ENCODE data around the gene TENT4A.

Gene TENT4A

GRCh38 chr5:6715758-6716628 is 2.8 kb downstream of the TENT4A start:
- Histone ChIP-seq H3K18ac (ENCODE audit: low read depth in 1 of 2, low read length in 2 of 2) (no peak overlapping the region), H2AFZ (ENCODE audit: low read depth, low read length) (no peak overlapping the region), H3K79me1 (replicated peaks; ENCODE audit: low read length, poor library complexity, severe bottlenecking) (peaks cover 2% of the 10 kb centered on the region), H3K14ac (ENCODE audit: low read length in 2 of 2) (peak overlapping the region in 1 of 2 experiments; percentile 77), H2BK5ac (ENCODE audit: low read depth, low read length, poor library complexity, severe bottlenecking) (no peak overlapping the region), H3K4ac (ENCODE audit: low read depth in 1 of 2, low read length in 2 of 2) (no peak overlapping the region), H3K36me3 (ENCODE audit: control insufficient read depth in 1 of 2, insufficient read depth in 2 of 2, low read depth in 1 of 2, low read length in 2 of 2) (peaks cover 0 to 23% of the 10 kb centered on the region in 2 experiments), H3K4me2 (ENCODE audit: low read length, poor library complexity, severe bottlenecking) (peak overlapping the region; percentile 6), H4K8ac (ENCODE audit: low read length) (no peak overlapping the region), H3K27ac (ENCODE audit: low read length, poor library complexity, severe bottlenecking) (no peak overlapping the region), H3K4me3 (ENCODE audit: insufficient read depth in 1 of 2, low read depth in 1 of 2, low read length in 2 of 2) (peak overlapping the region in 1 of 2 experiments; percentile 88), H2AK5ac (ENCODE audit: low read length, severe bottlenecking) (no peak overlapping the region), H4K91ac (ENCODE audit: low read length) (no peak overlapping the region), H3K27me3 (ENCODE audit: control insufficient read depth in 1 of 2, insufficient read depth in 1 of 2, low read length in 2 of 2) (no peaks in the 10 kb centered on the region), H2BK12ac (ENCODE audit: low read length in 2 of 2) (no peak overlapping the region), H3K23ac (ENCODE audit: low read length in 2 of 2) (peak overlapping the region in 1 of 2 experiments; percentile 75), H3K9me3 (ENCODE audit: control insufficient read depth, low read length) (no peaks in the 10 kb centered on the region), H2BK120ac (ENCODE audit: low read depth, low read length) (no peak overlapping the region), H3K9ac (ENCODE audit: low read length) (peak overlapping the region; percentile 88), H3K4me1 (ENCODE audit: control insufficient read depth, insufficient read depth, low read depth, low read length) (peaks cover 32% of the 10 kb centered on the region), H2BK15ac (ENCODE audit: low read depth, poor library complexity, severe bottlenecking) (no peak overlapping the region)
- WGBS: 80% methylated on average over 17 of the region's 17 CpGs
- DNase-seq: no peak

- Histone ChIP-seq H3K18ac (ENCODE audit: low read depth in 1 of 2, low read length in 2 of 2) (no peak overlapping the region), H3K4me2 (ENCODE audit: low read length, poor library complexity, severe bottlenecking) (no peak overlapping the region), H3K9me3 (ENCODE audit: control insufficient read depth, low read length) (no peaks in the 10 kb centered on the region), H3K9ac (ENCODE audit: low read length) (no peak overlapping the region), H3K4ac (ENCODE audit: low read depth in 1 of 2, low read length in 2 of 2) (no peak overlapping the region), H3K79me1 (replicated peaks; ENCODE audit: low read length, poor library complexity, severe bottlenecking) (peaks cover 2% of the 10 kb centered on the region), H2BK12ac (ENCODE audit: low read length in 2 of 2) (no peak overlapping the region), H3K23ac (ENCODE audit: low read length in 2 of 2) (peak overlapping the region in 1 of 2 experiments; percentile 16), H3K4me3 (ENCODE audit: insufficient read depth in 1 of 2, low read depth in 1 of 2, low read length in 2 of 2) (peak overlapping the region in 1 of 2 experiments; percentile 88), H2AK5ac (ENCODE audit: low read length, severe bottlenecking) (no peak overlapping the region), H3K4me1 (ENCODE audit: control insufficient read depth, insufficient read depth, low read depth, low read length) (peaks cover 32% of the 10 kb centered on the region), H3K36me3 (ENCODE audit: control insufficient read depth in 1 of 2, insufficient read depth in 2 of 2, low read depth in 1 of 2, low read length in 2 of 2) (peaks cover 0 to 23% of the 10 kb centered on the region in 2 experiments), H2BK5ac (ENCODE audit: low read depth, low read length, poor library complexity, severe bottlenecking) (no peak overlapping the region), H2BK15ac (ENCODE audit: low read depth, poor library complexity, severe bottlenecking) (no peak overlapping the region), H3K27ac (ENCODE audit: low read length, poor library complexity, severe bottlenecking) (no peak overlapping the region), H3K14ac (ENCODE audit: low read length in 2 of 2) (no peak overlapping the region), H3K27me3 (ENCODE audit: control insufficient read depth in 1 of 2, insufficient read depth in 1 of 2, low read length in 2 of 2) (no peaks in the 10 kb centered on the region), H2BK120ac (ENCODE audit: low read depth, low read length) (no peak overlapping the region), H4K91ac (ENCODE audit: low read length) (no peak overlapping the region), H2AFZ (ENCODE audit: low read depth, low read length) (no peak overlapping the region), H4K8ac (ENCODE audit: low read length) (no peak overlapping the region)
- no peak for DNase-seq
- 100% methylated on average over 3 of the region's 4 CpGs for WGBS
These were observed 3.5 kb downstream of the TENT4A start for GRCh38 chr5:6716629-6717149.

GRCh38 chr5:6717247-6717646 is 4.0 kb downstream of the TENT4A start:
- Histone ChIP-seq H2AFZ (ENCODE audit: low read depth, low read length) (no peak overlapping the region), H3K36me3 (ENCODE audit: control insufficient read depth in 1 of 2, insufficient read depth in 2 of 2, low read depth in 1 of 2, low read length in 2 of 2) (peaks cover 0 to 23% of the 10 kb centered on the region in 2 experiments), H3K14ac (ENCODE audit: low read length in 2 of 2) (no peak overlapping the region), H4K8ac (ENCODE audit: low read length) (no peak overlapping the region), H2BK120ac (ENCODE audit: low read depth, low read length) (no peak overlapping the region), H3K4me2 (ENCODE audit: low read length, poor library complexity, severe bottlenecking) (no peak overlapping the region), H3K18ac (ENCODE audit: low read depth in 1 of 2, low read length in 2 of 2) (no peak overlapping the region), H3K79me1 (replicated peaks; ENCODE audit: low read length, poor library complexity, severe bottlenecking) (peaks cover 3% of the 10 kb centered on the region), H3K27me3 (ENCODE audit: control insufficient read depth in 1 of 2, insufficient read depth in 1 of 2, low read length in 2 of 2) (no peaks in the 10 kb centered on the region), H3K23ac (ENCODE audit: low read length in 2 of 2) (peak overlapping the region in 1 of 2 experiments; percentile 63), H3K27ac (ENCODE audit: low read length, poor library complexity, severe bottlenecking) (no peak overlapping the region), H3K4ac (ENCODE audit: low read depth in 1 of 2, low read length in 2 of 2) (no peak overlapping the region), H2AK5ac (ENCODE audit: low read length, severe bottlenecking) (no peak overlapping the region), H4K91ac (ENCODE audit: low read length) (no peak overlapping the region), H3K9me3 (ENCODE audit: control insufficient read depth, low read length) (no peaks in the 10 kb centered on the region), H2BK15ac (ENCODE audit: low read depth, poor library complexity, severe bottlenecking) (no peak overlapping the region), H3K9ac (ENCODE audit: low read length) (no peak overlapping the region), H2BK12ac (ENCODE audit: low read length in 2 of 2) (no peak overlapping the region), H2BK5ac (ENCODE audit: low read depth, low read length, poor library complexity, severe bottlenecking) (no peak overlapping the region), H3K4me1 (ENCODE audit: control insufficient read depth, insufficient read depth, low read depth, low read length) (peaks cover 32% of the 10 kb centered on the region), H3K4me3 (ENCODE audit: insufficient read depth in 1 of 2, low read depth in 1 of 2, low read length in 2 of 2) (no peak overlapping the region)
- no peak for DNase-seq

GRCh38 chr5:6717687-6718086 is 4.5 kb downstream of the TENT4A start:
- H3K4me1 ChIP-seq (ENCODE audit: control insufficient read depth, insufficient read depth, low read depth, low read length): peaks cover 32% of the 10 kb centered on the region
- no peak overlapping the region for H2AFZ ChIP-seq (ENCODE audit: low read depth, low read length)
- no peak overlapping the region for H4K8ac ChIP-seq (ENCODE audit: low read length)
- no peak overlapping the region for H2BK12ac ChIP-seq (ENCODE audit: low read length in 2 of 2)
- 86% methylated on average over 4 of the region's 4 CpGs for WGBS
- no peak overlapping the region for H3K9ac ChIP-seq (ENCODE audit: low read length)
- H3K14ac ChIP-seq (ENCODE audit: low read length in 2 of 2): no peak overlapping the region
- no peak overlapping the region for H4K91ac ChIP-seq (ENCODE audit: low read length)
- no peak overlapping the region for H2BK5ac ChIP-seq (ENCODE audit: low read depth, low read length, poor library complexity, severe bottlenecking)
- H2AK5ac ChIP-seq (ENCODE audit: low read length, severe bottlenecking): no peak overlapping the region
- H3K4me2 ChIP-seq (ENCODE audit: low read length, poor library complexity, severe bottlenecking): no peak overlapping the region
- H2BK15ac ChIP-seq (ENCODE audit: low read depth, poor library complexity, severe bottlenecking): no peak overlapping the region
- H3K18ac ChIP-seq (ENCODE audit: low read depth in 1 of 2, low read length in 2 of 2): no peak overlapping the region
- no peak overlapping the region for H2BK120ac ChIP-seq (ENCODE audit: low read depth, low read length)
- H3K27ac ChIP-seq (ENCODE audit: low read length, poor library complexity, severe bottlenecking): no peak overlapping the region
- H3K9me3 ChIP-seq (ENCODE audit: control insufficient read depth, low read length): no peaks in the 10 kb centered on the region
- H3K79me1 ChIP-seq (replicated peaks; ENCODE audit: low read length, poor library complexity, severe bottlenecking): peaks cover 3% of the 10 kb centered on the region
- no peak overlapping the region for H3K23ac ChIP-seq (ENCODE audit: low read length in 2 of 2)
- H3K4ac ChIP-seq (ENCODE audit: low read depth in 1 of 2, low read length in 2 of 2): no peak overlapping the region
- H3K36me3 ChIP-seq (ENCODE audit: control insufficient read depth in 1 of 2, insufficient read depth in 2 of 2, low read depth in 1 of 2, low read length in 2 of 2): peaks cover 0 to 23% of the 10 kb centered on the region in 2 experiments
- H3K4me3 ChIP-seq (ENCODE audit: insufficient read depth in 1 of 2, low read depth in 1 of 2, low read length in 2 of 2): no peak overlapping the region
- no peaks in the 10 kb centered on the region for H3K27me3 ChIP-seq (ENCODE audit: control insufficient read depth in 1 of 2, insufficient read depth in 1 of 2, low read length in 2 of 2)
- no peak for DNase-seq
